HG02678 (cell line): ENCODE results near the gene HMX1.

Experiments
- ATAC-seq: cut with Tn5 transposase; IDR thresholded peaks from one replicate; pipeline ENCODE4 v1.9.1; 2021; ENCODE audit warnings: mild to moderate bottlenecking, moderate library complexity; ENCODE audit not compliant: unreplicated experiment

Gene HMX1

GRCh38 chr4:8910100-8910821 lies 38.6 kb upstream of the HMX1 start:
- ATAC-seq: no peak

- no peak for ATAC-seq
These were observed 37.9 kb upstream of the HMX1 start for GRCh38 chr4:8909548-8909947.

- no peak for ATAC-seq
These were observed 36.7 kb upstream of the HMX1 start for GRCh38 chr4:8908206-8908893.

- ATAC-seq: no peak
These were observed 36.1 kb upstream of the HMX1 start for GRCh38 chr4:8907596-8908205.

- no peak for ATAC-seq
These were observed 35.5 kb upstream of the HMX1 start for GRCh38 chr4:8906991-8907595.

GRCh38 chr4:8906668-8906970 lies 35.0 kb upstream of the HMX1 start:
- ATAC-seq: no peak

- ATAC-seq: no peak
These were observed 34.4 kb upstream of the HMX1 start for GRCh38 chr4:8905773-8906667.

GRCh38 chr4:8905226-8905772 lies 33.7 kb upstream of the HMX1 start:
- ATAC-seq: no peak

GRCh38 chr4:8904666-8905065 lies 33.0 kb upstream of the HMX1 start:
- no peak for ATAC-seq

- ATAC-seq: no peak
These were observed 32.4 kb upstream of the HMX1 start for GRCh38 chr4:8904041-8904501.

- ATAC-seq: no peak
These were observed 29.7 kb upstream of the HMX1 start for GRCh38 chr4:8901335-8901734.

- ATAC-seq: no peak
These were observed 28.9 kb upstream of the HMX1 start for GRCh38 chr4:8900588-8900987.

- no peak for ATAC-seq
These were observed 26.8 kb upstream of the HMX1 start for GRCh38 chr4:8898419-8898818.

- no peak for ATAC-seq
These were observed 25.9 kb upstream of the HMX1 start for GRCh38 chr4:8897251-8898167.

- no peak for ATAC-seq
These were observed 24.9 kb upstream of the HMX1 start for GRCh38 chr4:8896506-8896905.

GRCh38 chr4:8896071-8896470 lies 24.4 kb upstream of the HMX1 start:
- no peak for ATAC-seq

- ATAC-seq: no peak
These were observed 23.7 kb upstream of the HMX1 start for GRCh38 chr4:8895295-8895694.

GRCh38 chr4:8894424-8894816 lies 22.8 kb upstream of the HMX1 start:
- ATAC-seq: no peak

- ATAC-seq: no peak
These were observed 22.2 kb upstream of the HMX1 start for GRCh38 chr4:8893624-8894423.
